ENCODE measurements around the gene GLCCI1. TPM values are rescaled to one million over a fixed set of nuclear protein-coding genes. Genes with fewer than 3 reads are reported as not detected.

GLCCI1 gene
- total and polyA plus RNA-seq, 12 donors = 0.75 to 13.0 (median 6.6) TPM

DNA sequence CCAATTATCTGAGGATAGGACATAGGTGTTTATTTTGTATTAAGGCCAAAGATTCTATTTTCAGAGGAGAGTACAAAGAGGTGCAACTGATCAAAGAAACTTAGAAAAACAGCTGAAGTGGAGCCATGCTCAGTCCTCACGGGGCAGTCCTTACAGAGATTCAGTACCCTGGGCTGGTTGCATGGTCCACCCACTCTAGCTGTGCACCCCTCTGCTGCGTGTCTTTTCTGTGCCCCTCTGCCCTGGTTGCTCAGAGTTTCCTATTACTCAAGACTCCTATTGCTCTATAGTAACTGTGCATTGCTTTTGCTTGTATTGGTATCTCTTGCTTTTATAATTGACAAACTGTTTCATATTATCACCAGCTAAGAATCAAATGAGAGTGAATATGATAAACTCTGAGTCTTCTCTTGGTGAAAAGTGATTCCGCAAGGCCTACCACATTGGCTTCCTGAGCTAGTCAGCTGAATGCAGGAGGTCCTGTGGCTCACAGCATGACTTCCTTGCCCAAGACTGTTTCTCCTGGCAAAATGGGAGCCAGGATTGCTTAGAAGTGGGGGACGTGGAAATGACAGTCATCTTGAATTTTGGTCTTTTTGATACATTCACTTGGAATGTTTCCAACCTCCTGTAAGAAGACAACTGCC is 137.0 kb downstream of the GLCCI1 start:
- H3K4me1 ChIP-seq = no peaks in the 10 kb centered on the region
- ATAC-seq (no peak), DNase-seq (no peak)
- H3K4me3 ChIP-seq = no peak overlapping the region
- 45 to 68% methylated on average over 4 of the region's 4 CpGs for WGBS, 2 donors
- H3K27me3 ChIP-seq = no peaks in the 10 kb centered on the region
- H3K36me3 ChIP-seq = no peaks in the 10 kb centered on the region
- no peak overlapping the region for H3K27ac ChIP-seq
- TF ChIP-seq, protein P1, sequence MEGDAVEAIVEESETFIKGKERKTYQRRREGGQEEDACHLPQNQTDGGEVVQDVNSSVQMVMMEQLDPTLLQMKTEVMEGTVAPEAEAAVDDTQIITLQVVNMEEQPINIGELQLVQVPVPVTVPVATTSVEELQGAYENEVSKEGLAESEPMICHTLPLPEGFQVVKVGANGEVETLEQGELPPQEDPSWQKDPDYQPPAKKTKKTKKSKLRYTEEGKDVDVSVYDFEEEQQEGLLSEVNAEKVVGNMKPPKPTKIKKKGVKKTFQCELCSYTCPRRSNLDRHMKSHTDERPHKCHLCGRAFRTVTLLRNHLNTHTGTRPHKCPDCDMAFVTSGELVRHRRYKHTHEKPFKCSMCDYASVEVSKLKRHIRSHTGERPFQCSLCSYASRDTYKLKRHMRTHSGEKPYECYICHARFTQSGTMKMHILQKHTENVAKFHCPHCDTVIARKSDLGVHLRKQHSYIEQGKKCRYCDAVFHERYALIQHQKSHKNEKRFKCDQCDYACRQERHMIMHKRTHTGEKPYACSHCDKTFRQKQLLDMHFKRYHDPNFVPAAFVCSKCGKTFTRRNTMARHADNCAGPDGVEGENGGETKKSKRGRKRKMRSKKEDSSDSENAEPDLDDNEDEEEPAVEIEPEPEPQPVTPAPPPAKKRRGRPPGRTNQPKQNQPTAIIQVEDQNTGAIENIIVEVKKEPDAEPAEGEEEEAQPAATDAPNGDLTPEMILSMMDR (IDR thresholded peaks at IDR 0.05) = no peak
- intact Hi-C loops (cut with DNase I) = no loop called here
- peaks cover 0 to 14% (median 0%) of the 10 kb centered on the region in 11 donors for H3K9me3 ChIP-seq

DNA sequence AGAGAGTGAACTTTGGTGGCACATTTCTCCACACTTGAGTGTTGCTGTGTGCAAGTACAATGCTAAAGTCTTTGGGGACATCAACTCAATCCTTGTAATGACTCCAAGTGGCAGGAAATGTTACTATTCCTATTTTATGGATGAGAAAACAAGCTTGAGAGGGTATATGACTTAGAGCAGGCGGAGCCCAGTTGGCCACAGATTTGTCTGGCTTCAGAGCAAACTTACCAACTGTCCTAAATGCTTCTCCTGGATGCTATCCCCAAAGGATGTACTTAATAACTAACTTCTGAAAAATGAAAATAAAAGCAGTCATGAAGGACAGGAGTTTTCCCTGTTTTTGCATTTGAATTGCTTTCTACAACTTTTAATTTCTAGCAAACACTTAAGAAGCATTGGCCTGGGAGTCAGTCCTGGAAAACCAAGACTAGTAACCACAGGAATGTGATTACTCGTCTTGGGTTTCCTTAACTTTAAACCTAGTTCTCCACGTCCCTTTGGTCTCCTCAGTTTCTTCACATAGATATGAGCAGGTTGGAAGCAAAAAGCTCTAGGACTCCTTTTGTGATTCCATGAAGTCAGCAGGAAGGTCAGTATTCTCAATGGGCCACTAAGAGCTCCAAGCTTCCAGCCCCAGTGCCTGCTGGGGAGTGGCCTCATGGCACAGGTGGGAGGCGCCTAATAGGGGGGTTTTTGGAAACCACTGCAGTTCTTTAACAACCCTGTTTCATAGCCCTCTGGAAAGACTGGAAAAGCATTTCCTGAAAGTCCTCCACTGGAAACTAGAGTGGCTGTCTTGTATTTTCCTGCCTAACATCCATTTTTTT is 140.8 kb downstream of the GLCCI1 start:
- WGBS, 2 donors = 78 to 82% methylated on average over 4 of the region's 4 CpGs
- intact Hi-C loops (cut with DNase I) = no loop called here

DNA sequence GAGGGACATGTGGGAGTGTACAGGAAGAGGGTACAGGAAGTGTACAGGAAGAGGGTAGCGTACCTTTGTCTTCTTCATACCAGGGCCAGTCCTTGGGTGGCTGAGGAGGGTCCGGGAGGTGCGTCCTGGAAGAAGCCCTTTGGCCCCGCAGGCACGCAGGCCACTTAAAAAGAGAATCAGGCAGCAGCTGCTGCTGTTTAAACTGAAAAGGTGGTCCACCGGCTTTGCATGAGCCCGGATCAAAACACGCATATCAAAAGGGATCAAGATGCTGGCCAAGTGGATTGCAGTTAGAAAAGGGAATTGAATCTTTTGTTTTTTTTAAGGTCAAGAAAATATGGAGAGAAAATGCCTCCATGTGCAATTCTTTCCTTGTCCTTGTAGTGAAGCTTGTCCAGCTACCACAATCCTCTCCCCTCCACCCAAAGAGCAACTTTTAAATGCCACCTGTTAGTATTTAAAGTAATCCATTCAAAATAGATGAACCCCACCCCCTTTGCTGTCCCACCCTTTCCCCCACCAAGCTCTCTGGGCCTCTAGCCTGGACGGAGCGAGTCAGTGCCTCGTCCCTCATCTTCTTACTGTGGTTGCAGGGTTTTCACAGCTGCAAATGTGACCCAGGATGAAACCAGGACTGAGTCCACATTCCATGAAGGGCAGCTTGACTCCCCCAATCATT is 142.8 kb downstream of the GLCCI1 start:
- TF ChIP-seq, protein P1 (IDR thresholded peaks at IDR 0.05) = no peak
- Histone ChIP-seq H3K36me3 (peaks cover 0 to 5% (median 0%) of the 10 kb centered on the region in 9 donors), H3K4me3 (no peak overlapping the region), H3K27me3 (no peaks in the 10 kb centered on the region), H3K27ac (no peak overlapping the region), H3K4me1 (peaks cover 0 to 4% (median 0%) of the 10 kb centered on the region in 9 donors), H3K9me3 (no peaks in the 10 kb centered on the region)
- intact Hi-C loops (cut with DNase I) = no loop called here
- 75 to 76% methylated on average over 11 of the region's 11 CpGs for WGBS, 2 donors
- ATAC-seq (no peak), DNase-seq (no peak)

More for the DNA sequence above, 140.8 kb downstream of the GLCCI1 start:
- Histone ChIP-seq H3K36me3 (peaks cover 0 to 5% (median 0%) of the 10 kb centered on the region in 9 donors), H3K9me3 (no peaks in the 10 kb centered on the region), H3K27ac (no peak overlapping the region), H3K4me3 (no peak overlapping the region), H3K27me3 (no peaks in the 10 kb centered on the region), H3K4me1 (no peaks in the 10 kb centered on the region)
- no peak for ATAC-seq
- TF ChIP-seq, protein P1 (IDR thresholded peaks at IDR 0.05) = no peak
- DNase-seq = no peak

DNA sequence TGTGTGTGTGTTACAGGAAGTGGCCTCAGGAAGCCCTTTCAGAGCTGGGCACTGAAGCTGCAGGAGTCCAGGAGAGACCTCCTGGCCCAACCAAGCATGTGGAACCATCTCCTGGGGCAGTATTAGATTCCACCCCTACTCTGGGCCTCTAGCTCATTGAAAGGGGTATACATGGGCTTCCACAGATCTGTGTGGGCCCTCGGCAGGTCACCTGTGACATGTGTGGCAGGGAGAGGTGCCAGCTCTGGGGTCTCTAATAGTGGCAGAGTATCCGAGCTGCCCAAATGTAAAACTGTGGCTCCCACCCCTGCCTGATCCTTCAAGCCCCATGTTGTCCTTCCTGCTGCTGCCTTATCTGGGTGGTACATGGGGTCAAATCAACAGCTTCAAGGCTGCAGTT is 144.1 kb downstream of the GLCCI1 start:
- H3K36me3 ChIP-seq = peaks cover 0 to 12% (median 0%) of the 10 kb centered on the region in 9 donors
- TF ChIP-seq, protein P1 (IDR thresholded peaks at IDR 0.05) = no peak
- no peak for DNase-seq
- ATAC-seq = peak in 4 of 8 donors; percentile 16 to 71 (median 23)
- intact Hi-C loops (cut with DNase I) = no loop called here
- no peak overlapping the region for H3K27ac ChIP-seq
- no peaks in the 10 kb centered on the region for H3K27me3 ChIP-seq
- no peak overlapping the region for H3K4me3 ChIP-seq
- H3K9me3 ChIP-seq = no peaks in the 10 kb centered on the region
- WGBS, 2 donors = 96 to 97% methylated on average over 2 of the region's 2 CpGs
- peaks cover 0 to 4% (median 0%) of the 10 kb centered on the region in 9 donors for H3K4me1 ChIP-seq

Measured in heart right ventricle (tissue), 16 donors.